Naive thymus-derived CD8-positive, alpha-beta T cell (primary cell): ENCODE measurements around the gene CRYGS. TPM values are rescaled to one million over a fixed set of nuclear protein-coding genes. Genes with fewer than 3 reads are reported as not detected.
"Not testable (repeated sequence)": the region's sequence is repeated elsewhere in the genome, so short reads cannot be mapped to it uniquely, and the experiment has no call there.

Source experiments
- ATAC-seq, 2 donors: fragments of 150-1000 bp; cut with Tn5 transposase in 1 of 2; sonication (Bioruptor Pico), chemical (Tn5 transposase) in 1 of 2; 1 replicate in 1 of 2; 2 replicates in 1 of 2; pipeline ENCODE4 v1.10.0; 2021; ENCODE audit warnings: mild to moderate bottlenecking in 2 of 2, moderate library complexity in 2 of 2
- POLR2A ChIA-PET: fragments of 350-600 bp; sonication (Branson Sonifier 250); formaldehyde crosslinking; loops from one replicate; lab custom pipeline; 2021; ENCODE audit warnings: antibody characterized with exemption; lab: Charles Lee
- DNase-seq, 10 donors: peaks; one replicate each; pipeline versions ENCODE4 v3.0.0 to v3.0.0-alpha.2; 2020 to 2022
- H3K27ac Mint-ChIP-seq, 10 donors: one replicate each; pipeline ENCODE4 v1.8.0; 2020 to 2022; ENCODE audit warnings: mild to moderate bottlenecking in 10 of 10, mixed read lengths in 10 of 10, moderate library complexity in 4 of 10, inconsistent platforms in 1 of 10
- H3K27me3 Mint-ChIP-seq, 5 donors: one replicate each; pipeline ENCODE4 v1.8.0; 2021 to 2022; ENCODE audit warnings: mixed read lengths in 5 of 5
- H3K36me3 Mint-ChIP-seq, 3 donors: one replicate each; pipeline ENCODE4 v1.8.0; 2020 to 2022; ENCODE audit warnings: mixed read lengths in 3 of 3, mild to moderate bottlenecking in 2 of 3, inconsistent platforms in 1 of 3
- H3K4me1 Mint-ChIP-seq, 4 donors: one replicate each; pipeline ENCODE4 v1.8.0; 2021 to 2022; ENCODE audit warnings: mixed read lengths in 4 of 4
- H3K4me3 Mint-ChIP-seq, 10 donors: one replicate each; pipeline ENCODE4 v1.8.0; 2020 to 2022; ENCODE audit warnings: mild to moderate bottlenecking in 10 of 10, mixed read lengths in 10 of 10, moderate library complexity in 6 of 10, inconsistent platforms in 1 of 10
- H3K9me3 Mint-ChIP-seq, 9 donors: one replicate each; pipeline ENCODE4 v1.8.0; 2020 to 2022; ENCODE audit warnings: mixed read lengths in 9 of 9, mild to moderate bottlenecking in 3 of 9, inconsistent platforms in 1 of 9, moderate library complexity in 1 of 9
- polyA plus RNA-seq, 3 donors: library from polyadenylated mRNA; unstranded; fragments of 300-500 nt; fragmentation: Illumina TruSeq; gene quantifications; one replicate each; pipeline ENCODE4 v1.2.3, GENCODE V29; 2021
- total RNA-seq, 8 experiments: library from RNA in 2 of 8; stranded (reverse) in 2 of 8; gene quantifications; one replicate each; pipeline ENCODE4 v1.2.3 and lab custom pipeline; 2021 to 2026

Gene CRYGS
- total and polyA plus RNA-seq, 5 experiments from 2014 or later = 0.24 to 12.1 (median 0.43) TPM

GRCh38 chr3:186513386-186513785 is 30.8 kb downstream of the CRYGS start:
- POLR2A ChIA-PET = no interaction called here
- H3K4me3 Mint-ChIP-seq = no peak overlapping the region

GRCh38 chr3:186512570-186513302 is 31.4 kb downstream of the CRYGS start:
- H3K27me3 Mint-ChIP-seq = no peaks in the 10 kb centered on the region
- H3K4me1 Mint-ChIP-seq = peaks cover 21 to 34% (median 30%) of the 10 kb centered on the region in 4 donors
- H3K27ac Mint-ChIP-seq = peak overlapping the region in 3 of 10 donors; percentile 34 to 73 (median 37)
- H3K36me3 Mint-ChIP-seq = no peaks in the 10 kb centered on the region
- H3K9me3 Mint-ChIP-seq = no peaks in the 10 kb centered on the region
- POLR2A ChIA-PET = no interaction called here
- no peak for ATAC-seq
- DNase-seq = no peak
- H3K4me3 Mint-ChIP-seq = no peak overlapping the region

More at GRCh38 chr3:186513386-186513785, 30.8 kb downstream of the CRYGS start:
- Mint-ChIP-seq H3K9me3 (no peaks in the 10 kb centered on the region), H3K27ac (no peak overlapping the region), H3K36me3 (no peaks in the 10 kb centered on the region), H3K4me1 (peaks cover 23 to 40% (median 36%) of the 10 kb centered on the region in 4 donors), H3K27me3 (no peaks in the 10 kb centered on the region)
- DNase-seq (no peak), ATAC-seq (no peak)

- Mint-ChIP-seq H3K27ac (peak overlapping the region in 2 of 10 donors; percentile 3 to 77), H3K4me1 (peaks cover 21 to 25% (median 24%) of the 10 kb centered on the region in 4 donors), H3K4me3 (no peak overlapping the region), H3K9me3 (no peaks in the 10 kb centered on the region), H3K36me3 (no peaks in the 10 kb centered on the region), H3K27me3 (peaks cover 0 to 3% (median 0%) of the 10 kb centered on the region in 5 donors)
- ATAC-seq = no peak
- POLR2A ChIA-PET = no interaction called here
- no peak for DNase-seq
Measured at GRCh38 chr3:186511702-186512101, 32.5 kb downstream of the CRYGS start.

GRCh38 chr3:186511245-186511644 is 32.9 kb downstream of the CRYGS start:
- peak overlapping the region in 1 of 10 donors; percentile 3 for H3K27ac Mint-ChIP-seq
- H3K4me1 Mint-ChIP-seq = peaks cover 19 to 22% (median 21%) of the 10 kb centered on the region in 4 donors
- ATAC-seq (no peak), DNase-seq (no peak)
- H3K36me3 Mint-ChIP-seq = no peaks in the 10 kb centered on the region
- peaks cover 0 to 3% (median 0%) of the 10 kb centered on the region in 5 donors for H3K27me3 Mint-ChIP-seq
- POLR2A ChIA-PET = no interaction called here
- H3K9me3 Mint-ChIP-seq = no peaks in the 10 kb centered on the region
- no peak overlapping the region for H3K4me3 Mint-ChIP-seq

DNA sequence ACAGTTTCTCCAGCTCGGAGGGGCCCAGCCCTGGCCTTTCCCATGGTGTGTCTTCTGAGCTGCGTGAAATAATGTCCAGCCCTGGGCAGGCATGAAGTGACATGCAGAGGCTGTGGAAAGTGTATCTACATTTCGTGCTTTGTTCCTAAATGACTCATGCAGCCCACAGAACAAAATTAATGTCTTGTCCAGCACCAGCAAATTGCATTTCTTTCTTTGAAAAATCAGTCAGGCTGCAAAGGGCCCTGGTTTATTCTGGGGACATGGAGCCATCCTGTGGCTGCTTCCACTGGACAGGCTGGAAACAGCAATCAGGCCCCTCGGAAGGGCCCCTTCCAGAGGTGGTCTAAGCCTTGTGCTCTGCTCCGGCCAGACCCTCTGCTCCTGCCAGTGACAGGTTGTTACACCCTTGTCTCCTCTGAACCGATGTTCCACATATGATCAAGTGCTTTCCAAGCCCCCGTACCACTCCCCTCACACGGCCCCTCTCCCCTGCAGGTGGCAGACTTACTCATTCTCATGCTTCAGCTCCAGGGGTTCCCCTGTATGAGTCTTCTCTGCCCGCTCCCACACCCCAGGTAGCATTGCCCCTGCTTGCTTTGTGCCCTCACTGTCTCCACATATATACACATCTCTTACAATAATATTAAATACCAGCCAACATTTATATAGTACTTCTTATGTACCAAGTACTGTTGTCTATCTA is 33.7 kb downstream of the CRYGS start:
- peaks cover 0 to 4% (median 0%) of the 10 kb centered on the region in 5 donors for H3K27me3 Mint-ChIP-seq
- no peak for DNase-seq
- no peak overlapping the region for H3K27ac Mint-ChIP-seq
- no peak for ATAC-seq
- no peak overlapping the region for H3K4me3 Mint-ChIP-seq
- POLR2A ChIA-PET = no interaction called here
- no peaks in the 10 kb centered on the region for H3K9me3 Mint-ChIP-seq
- peaks cover 12 to 15% (median 14%) of the 10 kb centered on the region in 4 donors for H3K4me1 Mint-ChIP-seq
- H3K36me3 Mint-ChIP-seq = no peaks in the 10 kb centered on the region

GRCh38 chr3:186509423-186509822 is 34.8 kb downstream of the CRYGS start:
- ATAC-seq = no peak
- peaks cover 0 to 6% (median 0%) of the 10 kb centered on the region in 5 donors for H3K27me3 Mint-ChIP-seq

DNA sequence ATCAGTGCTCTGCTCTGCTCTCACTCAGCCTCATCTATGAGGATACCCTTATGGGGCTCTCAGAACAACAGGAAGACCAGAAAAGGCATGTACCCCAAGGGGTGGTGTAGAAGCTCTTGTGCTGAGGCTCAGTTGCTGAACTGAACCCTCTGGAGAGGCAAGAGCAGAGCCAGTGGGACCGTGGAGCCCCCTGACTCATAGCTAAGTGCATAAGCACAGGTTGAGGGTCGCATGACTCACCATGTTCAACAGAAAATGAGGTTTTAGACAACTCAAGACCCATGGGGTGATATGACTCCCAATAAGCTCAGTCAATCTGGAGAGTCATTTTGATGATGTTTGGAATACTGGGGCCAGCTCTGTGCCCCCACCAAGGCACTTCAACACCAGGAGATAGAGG is 37.3 kb downstream of the CRYGS start:
- ATAC-seq (no peak), DNase-seq (no peak)
- Mint-ChIP-seq H3K9me3 (no peaks in the 10 kb centered on the region), H3K4me3 (no peak overlapping the region), H3K27ac (no peak overlapping the region), H3K36me3 (no peaks in the 10 kb centered on the region), H3K4me1 (peaks cover 8 to 17% (median 10%) of the 10 kb centered on the region in 4 donors), H3K27me3 (peaks cover 0 to 6% (median 1%) of the 10 kb centered on the region in 5 donors)
- POLR2A ChIA-PET = no interaction called here

More at GRCh38 chr3:186509423-186509822, 34.8 kb downstream of the CRYGS start:
- no peak for DNase-seq
- H3K9me3 Mint-ChIP-seq = no peaks in the 10 kb centered on the region
- peaks cover 2 to 4% (median 3%) of the 10 kb centered on the region in 4 donors for H3K4me1 Mint-ChIP-seq
- no peaks in the 10 kb centered on the region for H3K36me3 Mint-ChIP-seq
- H3K27ac Mint-ChIP-seq = no peak overlapping the region
- POLR2A ChIA-PET = no interaction called here
- H3K4me3 Mint-ChIP-seq = no peak overlapping the region

- no peaks in the 10 kb centered on the region for H3K36me3 Mint-ChIP-seq
- peaks cover 8 to 17% (median 10%) of the 10 kb centered on the region in 4 donors for H3K4me1 Mint-ChIP-seq
- H3K4me3 Mint-ChIP-seq = no peak overlapping the region
- ATAC-seq (no peak), DNase-seq (no peak)
- H3K9me3 Mint-ChIP-seq = no peaks in the 10 kb centered on the region
- POLR2A ChIA-PET = no interaction called here
- no peak overlapping the region for H3K27ac Mint-ChIP-seq
- peaks cover 0 to 6% (median 1%) of the 10 kb centered on the region in 5 donors for H3K27me3 Mint-ChIP-seq
Measured at GRCh38 chr3:186506191-186506739, 37.9 kb downstream of the CRYGS start.

DNA sequence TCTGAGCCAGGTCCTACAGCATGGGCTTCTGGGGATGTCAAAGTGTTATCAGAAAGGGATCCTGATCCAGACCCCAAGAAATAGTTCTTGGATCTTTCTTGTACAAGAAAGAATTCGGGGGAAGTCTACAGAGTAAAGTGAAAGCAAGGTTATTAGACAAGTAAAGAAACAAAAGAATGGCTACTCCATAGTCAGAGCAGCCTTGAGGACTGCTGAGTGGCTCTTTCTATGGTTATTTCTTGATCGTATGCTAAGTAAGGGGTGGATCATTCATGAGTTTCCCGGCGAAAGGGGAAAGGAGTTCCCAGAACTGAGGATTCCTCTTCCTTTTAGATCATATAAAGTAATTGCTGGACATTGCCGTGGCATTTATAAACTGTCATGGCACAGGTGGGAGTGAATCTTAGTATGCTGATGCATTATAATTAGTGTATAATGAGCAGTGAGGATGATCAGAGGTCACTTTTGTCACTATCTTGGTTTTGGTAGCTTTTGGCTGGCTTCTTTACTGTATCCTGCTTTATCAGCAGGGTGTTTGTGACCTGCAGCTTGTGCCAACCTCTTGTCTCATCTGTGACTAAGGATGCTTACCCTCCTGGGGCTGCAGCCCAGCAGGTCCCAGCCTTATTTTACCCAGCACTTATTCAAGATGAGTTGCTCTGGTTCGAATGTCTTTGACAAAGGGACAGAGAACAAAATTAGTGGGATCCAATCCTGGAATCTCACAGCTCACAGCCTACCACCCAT is 41.0 kb downstream of the CRYGS start:
- H3K4me1 Mint-ChIP-seq = peaks cover 6 to 17% (median 10%) of the 10 kb centered on the region in 4 donors
- no peak for ATAC-seq
- peaks cover 0 to 6% (median 1%) of the 10 kb centered on the region in 5 donors for H3K27me3 Mint-ChIP-seq
- peak overlapping the region in 3 of 10 donors; percentile 3 to 57 (median 11) for H3K27ac Mint-ChIP-seq
- peaks cover 0 to 12% (median 0%) of the 10 kb centered on the region in 9 donors for H3K9me3 Mint-ChIP-seq
- peak overlapping the region in 9 of 10 donors; percentile 22 to 66 (median 60) for H3K4me3 Mint-ChIP-seq
- DNase-seq = no peak
- H3K36me3 Mint-ChIP-seq = no peaks in the 10 kb centered on the region
- POLR2A ChIA-PET = no interaction called here

DNA sequence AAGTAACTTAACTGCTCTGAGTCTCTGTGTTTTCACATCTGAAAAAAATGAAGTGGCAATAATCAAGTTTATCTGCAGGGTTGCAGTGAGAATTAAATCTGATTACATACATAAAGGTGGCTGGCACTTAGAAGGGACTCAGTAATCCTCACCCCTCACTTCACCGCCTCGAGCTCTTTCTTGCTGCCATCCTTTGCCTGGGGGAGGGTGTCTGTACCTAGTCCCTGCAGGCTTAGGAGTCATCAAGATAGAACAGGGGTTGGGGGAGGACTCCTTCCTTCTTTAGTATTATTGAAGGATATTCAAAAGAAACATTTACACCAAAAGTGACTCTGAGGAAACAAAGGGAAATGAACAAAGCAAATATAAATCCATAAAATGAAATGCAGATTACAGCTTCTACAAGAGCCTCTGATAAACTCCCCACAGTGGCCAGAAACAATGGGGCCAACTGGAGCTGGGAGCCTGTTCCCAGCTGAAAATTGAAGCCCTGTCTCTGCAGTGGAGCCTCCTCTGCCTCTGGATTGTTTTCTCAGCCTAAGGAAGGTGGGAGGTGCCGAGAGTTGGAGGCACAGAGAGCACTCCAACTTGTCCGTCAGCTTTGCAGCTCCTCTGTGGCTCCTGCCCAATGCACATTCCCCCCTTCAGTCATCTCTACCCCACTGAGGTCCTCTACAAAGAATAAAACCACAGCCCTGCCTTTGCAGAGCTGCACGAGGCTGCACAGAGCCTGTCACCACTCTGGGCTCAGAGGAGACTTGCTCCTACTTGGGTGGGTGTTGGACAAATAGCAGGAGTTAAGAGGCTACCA is 41.8 kb downstream of the CRYGS start:
- POLR2A ChIA-PET = no interaction called here
- Mint-ChIP-seq H3K27ac (peak overlapping the region in 5 of 10 donors; percentile 11 to 61 (median 42)), H3K9me3 (peaks cover 0 to 13% (median 0%) of the 10 kb centered on the region in 9 donors), H3K4me1 (peaks cover 6 to 17% (median 10%) of the 10 kb centered on the region in 4 donors), H3K4me3 (peak overlapping the region in 9 of 10 donors; percentile 22 to 66 (median 60)), H3K27me3 (peaks cover 0 to 6% (median 1%) of the 10 kb centered on the region in 5 donors), H3K36me3 (peaks cover 0 to 2% (median 0%) of the 10 kb centered on the region in 3 donors)
- ATAC-seq = peak; percentile 23 to 46
- DNase-seq = no peak

GRCh38 chr3:186499949-186500348 is 44.2 kb downstream of the CRYGS start:
- peaks cover 0 to 13% (median 0%) of the 10 kb centered on the region in 9 donors for H3K9me3 Mint-ChIP-seq

More at GRCh38 chr3:186499949-186500348, 44.2 kb downstream of the CRYGS start:
- H3K4me1 Mint-ChIP-seq = peaks cover 6 to 17% (median 10%) of the 10 kb centered on the region in 4 donors
- DNase-seq, H3K4me3 Mint-ChIP-seq, POLR2A ChIA-PET, H3K36me3 Mint-ChIP-seq, ATAC-seq, H3K27me3 Mint-ChIP-seq, H3K27ac Mint-ChIP-seq: not testable (repeated sequence)
